Subcutaneous adipose tissue (tissue), 4 donors: ENCODE measurements around the gene TEK. TPM values are rescaled to one million over a fixed set of nuclear protein-coding genes. Genes with fewer than 3 reads are reported as not detected.

Source experiments
- CTCF ChIP-seq: fragments of 450-650 bp; IDR thresholded peaks from one replicate; pipeline ENCODE4 v1.5.1; 2016; ENCODE audit warnings: low read depth, mild to moderate bottlenecking, control low read depth, antibody characterized with exemption, moderate library complexity
- total RNA-seq, 4 donors: library from RNA; depleted of rRNA; stranded (reverse); fragments of >200 nt; gene quantifications; one replicate each; pipeline ENCODE4 v1.1.0, GENCODE V29; 2016

The TEK gene
- total RNA-seq, 4 donors from 2014 or later, result 8.3 to 36.7 (median 16.7) TPM

GRCh38 chr9:27179245-27179865 lies 70.3 kb downstream of the TEK start:
- no peak for TF ChIP-seq CTCF

DNA sequence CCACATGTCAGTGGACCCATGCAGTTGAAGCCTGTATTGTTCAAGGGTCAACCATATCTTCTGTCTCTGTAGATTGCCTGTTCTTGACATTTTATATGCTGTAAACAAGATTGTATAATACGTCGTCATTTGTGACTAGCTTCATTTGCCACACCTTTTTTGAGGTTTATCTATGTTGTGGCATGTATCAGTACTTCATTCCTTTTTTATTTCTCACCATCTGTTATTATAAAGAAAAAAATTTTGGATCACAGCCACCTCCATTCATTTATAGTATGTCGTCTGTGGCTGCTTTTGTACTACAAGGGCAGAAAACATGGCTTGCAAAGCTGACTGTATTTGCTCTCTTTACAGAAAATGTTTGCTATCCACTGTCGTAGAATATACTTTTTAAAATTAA lies 72.4 kb downstream of the TEK start:
- no peak for TF ChIP-seq CTCF

GRCh38 chr9:27182421-27182820 lies 73.4 kb downstream of the TEK start:
- TF ChIP-seq CTCF, result no peak

DNA sequence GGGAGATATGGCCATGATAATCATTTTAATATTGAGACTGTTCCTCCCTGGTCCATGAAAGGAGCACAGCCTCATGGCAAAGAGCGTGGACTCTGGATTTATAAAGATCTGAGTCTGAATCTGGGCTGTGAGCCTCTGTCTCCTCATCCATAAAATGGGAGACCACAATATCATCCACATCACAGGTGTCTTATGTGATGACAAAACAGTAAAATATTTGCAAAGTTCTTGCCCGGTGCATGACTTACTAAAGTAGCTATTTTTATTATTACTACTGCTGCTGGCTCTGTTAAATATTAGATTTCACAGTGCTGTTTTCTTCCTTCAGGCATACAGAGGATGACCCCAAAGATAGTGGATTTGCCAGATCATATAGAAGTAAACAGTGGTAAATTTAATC lies 74.1 kb downstream of the TEK start:
- TF ChIP-seq CTCF, result no peak

DNA sequence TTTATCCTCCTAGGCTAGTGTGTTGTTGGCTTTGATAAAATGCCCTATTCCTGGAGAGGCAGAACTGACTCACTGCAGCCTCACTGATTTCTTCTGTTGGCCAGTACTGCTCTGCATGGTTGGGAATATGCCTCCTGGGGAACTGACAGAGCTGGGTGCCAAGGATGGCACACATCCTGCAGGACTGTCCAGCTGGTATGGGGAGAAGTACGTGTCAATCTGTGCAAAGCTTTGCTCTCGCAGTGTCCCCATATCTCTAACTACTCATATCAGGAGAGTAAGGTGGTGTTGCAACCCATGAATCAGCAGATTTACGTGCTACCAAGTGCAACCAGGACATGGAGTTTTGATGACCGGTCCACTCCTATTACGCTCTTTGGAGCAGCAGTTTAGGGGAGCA lies 74.7 kb downstream of the TEK start:
- TF ChIP-seq CTCF, result no peak

DNA sequence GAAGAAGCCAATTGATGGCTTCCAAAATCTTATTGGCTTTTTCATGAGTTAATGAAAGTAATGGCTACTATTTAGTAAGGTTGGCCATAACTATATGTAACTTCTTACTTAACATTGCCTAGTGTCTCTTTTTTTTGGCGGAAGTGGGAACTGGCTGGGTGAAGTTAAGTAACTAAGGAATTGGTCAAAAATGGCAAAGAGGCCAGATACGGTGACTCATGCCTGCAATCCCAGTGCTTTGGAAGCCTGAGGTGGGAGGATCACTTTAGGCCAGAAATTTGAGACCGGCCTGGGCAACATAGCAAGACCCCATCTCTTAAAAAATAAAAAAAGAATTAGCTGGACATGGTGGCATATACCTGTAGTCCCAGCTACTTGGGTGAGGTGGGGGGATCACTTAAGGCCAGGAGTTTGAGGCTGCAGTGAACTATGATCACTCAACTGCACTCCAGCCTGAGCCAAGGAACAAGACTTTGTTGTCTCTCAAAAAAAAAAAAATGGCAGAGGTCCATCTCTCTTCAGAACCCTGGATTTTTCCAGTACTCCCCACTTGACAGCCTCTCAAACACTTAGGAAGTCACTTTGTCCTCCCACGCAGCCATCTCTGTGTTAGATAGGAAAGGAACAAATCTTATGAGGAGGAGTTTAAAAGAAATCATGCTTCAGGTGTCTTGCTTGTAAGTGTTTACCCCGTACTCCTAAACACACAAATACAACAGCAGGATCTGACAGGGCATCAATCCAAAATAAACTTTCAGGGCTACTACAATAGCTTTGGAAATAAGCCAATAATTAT lies 75.7 kb downstream of the TEK start:
- TF ChIP-seq CTCF, result no peak

DNA sequence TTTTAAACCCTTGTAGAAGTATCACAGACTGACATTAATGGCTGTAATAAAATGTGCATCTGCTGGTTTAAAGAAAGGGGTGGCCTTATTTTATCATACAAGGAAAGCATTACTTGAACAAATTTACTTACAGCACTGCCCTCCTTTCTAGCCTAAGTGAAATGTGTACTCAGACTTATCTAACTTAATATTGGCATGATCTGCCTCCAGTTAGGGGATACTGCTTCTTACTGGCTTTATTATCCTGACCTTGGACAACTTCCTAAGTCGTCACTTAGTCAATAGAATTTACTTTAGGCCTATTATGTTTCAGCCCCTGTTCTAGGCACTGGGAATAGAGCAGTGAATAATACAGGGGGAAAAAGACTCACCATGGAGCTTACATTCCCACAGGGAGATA lies 79.4 kb downstream of the TEK start:
- no peak for TF ChIP-seq CTCF
